SK-N-SH treated with all-trans-retinoic acid at 6 μM for 48 hours (cell line): Measurements from ENCODE around the gene PAX1.

Source experiments
- ARNTL ChIP-seq: fragments of 450-650 bp; formaldehyde crosslinking; IDR thresholded peaks from 2 replicates; pipeline ENCODE4 v1.5.0; 2020; ENCODE audit warnings: low read depth, mild to moderate bottlenecking, moderate library complexity, borderline replicate concordance
- BACH2 ChIP-seq: fragments of 250-450 bp; sonication (Bioruptor Pico); IDR thresholded peaks from 2 replicates; pipeline ENCODE4 v1.9.0; 2021; ENCODE audit warnings: mild to moderate bottlenecking, borderline replicate concordance
- CREB5 ChIP-seq: fragments of 250-450 bp; sonication (Bioruptor Pico); IDR thresholded peaks from 2 replicates; pipeline ENCODE4 v1.5.1; 2020; ENCODE audit warnings: low read depth, mild to moderate bottlenecking, moderate library complexity
- GLIS3 ChIP-seq: fragments of 250-450 bp; sonication (Bioruptor Pico); IDR thresholded peaks from 2 replicates; pipeline ENCODE4 v1.5.0; 2020; ENCODE audit warnings: mild to moderate bottlenecking, moderate library complexity
- OSR1 ChIP-seq: fragments of 250-450 bp; sonication (Bioruptor Pico); IDR thresholded peaks from 2 replicates; pipeline ENCODE4 v1.8.0; 2022; ENCODE audit warnings: moderate library complexity, mild to moderate bottlenecking, inconsistent platforms
- PATZ1 ChIP-seq: fragments of 250-450 bp; sonication (Bioruptor Pico); IDR thresholded peaks from 2 replicates; pipeline ENCODE4 v1.8.0; 2020; ENCODE audit warnings: mild to moderate bottlenecking, moderate library complexity, borderline replicate concordance
- POU6F1 ChIP-seq: fragments of 250-450 bp; sonication (Bioruptor Pico); IDR thresholded peaks from 2 replicates; pipeline ENCODE4 v1.8.0; 2021; ENCODE audit warnings: low read depth, mild to moderate bottlenecking, moderate library complexity, borderline replicate concordance
- PPARA ChIP-seq: fragments of 250-450 bp; sonication (Bioruptor Pico); IDR thresholded peaks from 2 replicates; pipeline ENCODE4 v1.5.0; 2020; ENCODE audit warnings: mild to moderate bottlenecking, borderline replicate concordance
- RARB ChIP-seq: fragments of 250-450 bp; sonication (Bioruptor Pico); IDR thresholded peaks from 2 replicates; pipeline ENCODE4 v1.8.0; 2021; ENCODE audit warnings: mild to moderate bottlenecking, moderate library complexity
- SNAI2 ChIP-seq: fragments of 250-450 bp; sonication (Bioruptor Pico); IDR thresholded peaks from 2 replicates; pipeline ENCODE4 v1.5.0; 2020; ENCODE audit warnings: mild to moderate bottlenecking, moderate library complexity
- ZC3H10 ChIP-seq: fragments of 250-450 bp; sonication (Bioruptor Pico); IDR thresholded peaks from 2 replicates; pipeline ENCODE4 v1.5.1; 2021; ENCODE audit warnings: mild to moderate bottlenecking, moderate library complexity
- ZFP3 ChIP-seq: fragments of 250-450 bp; sonication (Bioruptor Pico); IDR thresholded peaks from 2 replicates; pipeline ENCODE4 v1.5.0; 2020; ENCODE audit warnings: mild to moderate bottlenecking, moderate library complexity
- ZNF565 ChIP-seq: fragments of 450-650 bp; formaldehyde crosslinking; conservative IDR thresholded peaks from 2 replicates; pipeline ENCODE4 v1.5.0; 2020; ENCODE audit warnings: low read depth, mild to moderate bottlenecking, moderate library complexity
- ZNF8 ChIP-seq: fragments of 450-650 bp; formaldehyde crosslinking; IDR thresholded peaks from 2 replicates; pipeline ENCODE4 v1.5.0; 2020; ENCODE audit warnings: mild to moderate bottlenecking, moderate library complexity

- no peak for TF ChIP-seq PATZ1 (CRISPR knock-in tag)
- no peak for TF ChIP-seq ZNF565 (CRISPR knock-in tag)
- TF ChIP-seq ZFP3: no peak
- TF ChIP-seq BACH2 (CRISPR knock-in tag): no peak
- TF ChIP-seq ZC3H10 (CRISPR knock-in tag): no peak
- TF ChIP-seq POU6F1 (CRISPR knock-in tag): no peak
- TF ChIP-seq SNAI2 (CRISPR knock-in tag): no peak
- no peak for TF ChIP-seq RARB (CRISPR knock-in tag)
- TF ChIP-seq CREB5 (CRISPR knock-in tag): no peak
- TF ChIP-seq ZNF8: no peak
- TF ChIP-seq ARNTL (CRISPR knock-in tag): no peak
- TF ChIP-seq GLIS3 (CRISPR knock-in tag): no peak
- no peak for TF ChIP-seq PPARA (CRISPR knock-in tag)
- TF ChIP-seq OSR1 (CRISPR knock-in tag): no peak
Measured at GRCh38 chr20:21713470-21713869, 8.0 kb downstream of the PAX1 start.
